Skeletal muscle satellite cell (primary cell): ENCODE data around the gene CACNA2D3.
"Not testable (repeated sequence)": the region's sequence is repeated elsewhere in the genome, so short reads cannot be mapped to it uniquely, and the experiment has no call there.

ENCODE experiments used
- H3K27me3 ChIP-seq: 2 replicates; pipeline ENCODE4 v1.7.0; 2013; ENCODE audit warnings: low read length; ENCODE audit not compliant: control insufficient read depth, insufficient read depth
- H3K36me3 ChIP-seq: 2 replicates; pipeline ENCODE4 v1.7.0; 2013; ENCODE audit warnings: mild to moderate bottlenecking, control low read depth, low read length; ENCODE audit not compliant: insufficient read depth
- H3K4me1 ChIP-seq: 2 replicates; pipeline ENCODE4 v1.7.0; 2013; ENCODE audit warnings: low read length; ENCODE audit not compliant: control insufficient read depth, insufficient read depth
- H3K4me2 ChIP-seq: 2 replicates; pipeline ENCODE4 v1.7.0; 2013; ENCODE audit warnings: mild to moderate bottlenecking, low read length
- H3K4me3 ChIP-seq: 2 replicates; pipeline ENCODE4 v1.7.0; 2013; ENCODE audit warnings: low read length
- H3K9ac ChIP-seq: 2 replicates; pipeline ENCODE4 v1.7.0; 2013; ENCODE audit warnings: mild to moderate bottlenecking, low read depth, low read length, moderate library complexity
- H3K9me3 ChIP-seq: replicated peaks from 2 replicates; pipeline ENCODE4 v1.7.0; 2013; ENCODE audit warnings: mild to moderate bottlenecking, control low read depth, low read length

Gene CACNA2D3

GRCh38 chr3:54631516-54632325 lies 509.4 kb downstream of the CACNA2D3 start:
- Histone ChIP-seq H3K4me1 (no peaks in the 10 kb centered on the region), H3K9me3 (no peaks in the 10 kb centered on the region), H3K4me3 (no peak overlapping the region), H3K9ac (no peak overlapping the region), H3K27me3 (no peaks in the 10 kb centered on the region), H3K36me3 (no peaks in the 10 kb centered on the region), H3K4me2 (no peak overlapping the region)

GRCh38 chr3:54632326-54632665 lies 509.9 kb downstream of the CACNA2D3 start:
- Histone ChIP-seq H3K4me2 (no peak overlapping the region), H3K9ac (no peak overlapping the region), H3K27me3 (no peaks in the 10 kb centered on the region), H3K4me3 (no peak overlapping the region), H3K4me1 (no peaks in the 10 kb centered on the region), H3K36me3 (no peaks in the 10 kb centered on the region), H3K9me3 (no peaks in the 10 kb centered on the region)

GRCh38 chr3:54632834-54633233 lies 510.5 kb downstream of the CACNA2D3 start:
- Histone ChIP-seq H3K27me3 (no peaks in the 10 kb centered on the region), H3K4me3 (no peak overlapping the region), H3K9me3 (no peaks in the 10 kb centered on the region), H3K9ac (no peak overlapping the region), H3K4me2 (no peak overlapping the region), H3K4me1 (no peaks in the 10 kb centered on the region), H3K36me3 (no peaks in the 10 kb centered on the region)

- Histone ChIP-seq H3K36me3 (no peaks in the 10 kb centered on the region), H3K4me1 (no peaks in the 10 kb centered on the region), H3K27me3 (no peaks in the 10 kb centered on the region), H3K9me3 (no peaks in the 10 kb centered on the region), H3K4me3 (no peak overlapping the region), H3K4me2 (no peak overlapping the region), H3K9ac (no peak overlapping the region)
Measured at GRCh38 chr3:54633444-54634121, 511.2 kb downstream of the CACNA2D3 start.

GRCh38 chr3:54634122-54634469 lies 511.7 kb downstream of the CACNA2D3 start:
- Histone ChIP-seq H3K27me3 (no peaks in the 10 kb centered on the region), H3K9ac (no peak overlapping the region), H3K4me1 (no peaks in the 10 kb centered on the region), H3K4me3 (no peak overlapping the region), H3K4me2 (no peak overlapping the region), H3K36me3 (no peaks in the 10 kb centered on the region), H3K9me3 (no peaks in the 10 kb centered on the region)

- not testable (repeated sequence) for H3K9me3 ChIP-seq, H3K4me1 ChIP-seq, H3K9ac ChIP-seq, H3K4me3 ChIP-seq, H3K4me2 ChIP-seq, H3K27me3 ChIP-seq, H3K36me3 ChIP-seq
Measured at GRCh38 chr3:54639790-54640372, 517.5 kb downstream of the CACNA2D3 start.

GRCh38 chr3:54641226-54642014 lies 519.1 kb downstream of the CACNA2D3 start:
- Histone ChIP-seq H3K9me3 (no peaks in the 10 kb centered on the region), H3K4me3 (no peak overlapping the region)

GRCh38 chr3:54642147-54642546 lies 519.8 kb downstream of the CACNA2D3 start:
- H3K9me3 ChIP-seq, result no peaks in the 10 kb centered on the region
- no peaks in the 10 kb centered on the region for H3K4me1 ChIP-seq
- no peak overlapping the region for H3K4me3 ChIP-seq
- H3K9ac ChIP-seq, result no peak overlapping the region
- no peaks in the 10 kb centered on the region for H3K36me3 ChIP-seq
- H3K4me2 ChIP-seq, result no peak overlapping the region
- H3K27me3 ChIP-seq, result no peaks in the 10 kb centered on the region

More at GRCh38 chr3:54641226-54642014, 519.1 kb downstream of the CACNA2D3 start:
- no peak overlapping the region for H3K4me2 ChIP-seq
- no peaks in the 10 kb centered on the region for H3K27me3 ChIP-seq
- H3K4me1 ChIP-seq, result no peaks in the 10 kb centered on the region
- H3K36me3 ChIP-seq, result no peaks in the 10 kb centered on the region
- H3K9ac ChIP-seq, result no peak overlapping the region

- no peaks in the 10 kb centered on the region for H3K4me1 ChIP-seq
- no peak overlapping the region for H3K9ac ChIP-seq
- H3K9me3 ChIP-seq, result no peaks in the 10 kb centered on the region
- H3K4me2 ChIP-seq, result no peak overlapping the region
- H3K4me3 ChIP-seq, result no peak overlapping the region
- no peaks in the 10 kb centered on the region for H3K27me3 ChIP-seq
- no peaks in the 10 kb centered on the region for H3K36me3 ChIP-seq
Measured at GRCh38 chr3:54647721-54648120, 525.4 kb downstream of the CACNA2D3 start.

- Histone ChIP-seq H3K36me3 (no peaks in the 10 kb centered on the region), H3K27me3 (no peaks in the 10 kb centered on the region), H3K9ac (no peak overlapping the region), H3K4me3 (no peak overlapping the region), H3K4me1 (no peaks in the 10 kb centered on the region), H3K9me3 (no peaks in the 10 kb centered on the region), H3K4me2 (no peak overlapping the region)
Measured at GRCh38 chr3:54649551-54649950, 527.2 kb downstream of the CACNA2D3 start.

- H3K9me3 ChIP-seq, result no peaks in the 10 kb centered on the region
- no peak overlapping the region for H3K9ac ChIP-seq
- H3K4me3 ChIP-seq, result no peak overlapping the region
- no peak overlapping the region for H3K4me2 ChIP-seq
- H3K4me1 ChIP-seq, result no peaks in the 10 kb centered on the region
- H3K27me3 ChIP-seq, result no peaks in the 10 kb centered on the region
- no peaks in the 10 kb centered on the region for H3K36me3 ChIP-seq
Measured at GRCh38 chr3:54653456-54654195, 531.3 kb downstream of the CACNA2D3 start.
